GM10266 (cell line): ENCODE data around the gene CCR5AS.

ENCODE experiments used
- DNase-seq: peaks from one replicate; pipeline ENCODE4 v3.0.0; 2012; ENCODE audit errors: extremely low spot score
- TF ChIP-seq, protein P1 (sequence below): IDR thresholded peaks from 2 replicates; pipeline ENCODE4 v1.5.1; 2012; ENCODE audit warnings: mild to moderate bottlenecking, low read depth; ENCODE audit not compliant: control insufficient read depth, insufficient read depth; ENCODE audit errors: missing control alignments

The CCR5AS gene

DNA sequence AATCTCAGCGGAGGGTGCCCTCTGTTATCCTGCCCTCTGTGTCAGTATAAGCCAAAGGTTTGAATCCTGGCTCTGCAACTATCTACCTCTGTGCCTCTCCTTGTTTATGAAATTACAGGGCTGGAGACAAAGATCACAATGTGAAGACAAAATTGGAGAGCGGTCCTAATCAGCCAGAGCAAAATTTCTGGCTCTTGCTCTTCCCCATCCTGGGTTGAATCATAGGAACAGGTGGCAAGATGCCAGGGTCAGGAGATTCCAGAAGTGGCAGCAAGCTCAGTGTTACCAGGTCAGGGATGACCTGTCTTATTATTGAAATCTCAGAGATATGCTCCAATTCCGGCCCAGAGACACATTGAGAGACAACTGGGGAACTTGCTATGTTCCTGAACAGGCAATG, 55.2 kb downstream of the CCR5AS start:
- DNase-seq: no peak
- TF ChIP-seq, protein P1, sequence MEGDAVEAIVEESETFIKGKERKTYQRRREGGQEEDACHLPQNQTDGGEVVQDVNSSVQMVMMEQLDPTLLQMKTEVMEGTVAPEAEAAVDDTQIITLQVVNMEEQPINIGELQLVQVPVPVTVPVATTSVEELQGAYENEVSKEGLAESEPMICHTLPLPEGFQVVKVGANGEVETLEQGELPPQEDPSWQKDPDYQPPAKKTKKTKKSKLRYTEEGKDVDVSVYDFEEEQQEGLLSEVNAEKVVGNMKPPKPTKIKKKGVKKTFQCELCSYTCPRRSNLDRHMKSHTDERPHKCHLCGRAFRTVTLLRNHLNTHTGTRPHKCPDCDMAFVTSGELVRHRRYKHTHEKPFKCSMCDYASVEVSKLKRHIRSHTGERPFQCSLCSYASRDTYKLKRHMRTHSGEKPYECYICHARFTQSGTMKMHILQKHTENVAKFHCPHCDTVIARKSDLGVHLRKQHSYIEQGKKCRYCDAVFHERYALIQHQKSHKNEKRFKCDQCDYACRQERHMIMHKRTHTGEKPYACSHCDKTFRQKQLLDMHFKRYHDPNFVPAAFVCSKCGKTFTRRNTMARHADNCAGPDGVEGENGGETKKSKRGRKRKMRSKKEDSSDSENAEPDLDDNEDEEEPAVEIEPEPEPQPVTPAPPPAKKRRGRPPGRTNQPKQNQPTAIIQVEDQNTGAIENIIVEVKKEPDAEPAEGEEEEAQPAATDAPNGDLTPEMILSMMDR: no peak

DNA sequence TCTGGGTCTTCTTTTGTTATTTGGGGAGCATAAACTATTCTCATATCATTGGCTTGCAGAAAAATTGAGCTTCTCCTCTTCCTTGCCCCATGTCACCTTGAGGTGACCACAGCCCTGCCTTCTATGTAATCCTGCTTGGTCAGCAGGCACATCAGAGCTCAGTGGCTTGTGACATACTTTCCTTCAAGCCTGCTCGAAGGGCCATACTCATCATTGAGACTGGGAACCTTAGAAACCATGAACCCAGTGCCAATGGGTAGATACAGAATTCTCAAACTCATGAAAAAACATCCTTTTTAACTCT, 56.7 kb downstream of the CCR5AS start:
- TF ChIP-seq, protein P1: no peak

DNA sequence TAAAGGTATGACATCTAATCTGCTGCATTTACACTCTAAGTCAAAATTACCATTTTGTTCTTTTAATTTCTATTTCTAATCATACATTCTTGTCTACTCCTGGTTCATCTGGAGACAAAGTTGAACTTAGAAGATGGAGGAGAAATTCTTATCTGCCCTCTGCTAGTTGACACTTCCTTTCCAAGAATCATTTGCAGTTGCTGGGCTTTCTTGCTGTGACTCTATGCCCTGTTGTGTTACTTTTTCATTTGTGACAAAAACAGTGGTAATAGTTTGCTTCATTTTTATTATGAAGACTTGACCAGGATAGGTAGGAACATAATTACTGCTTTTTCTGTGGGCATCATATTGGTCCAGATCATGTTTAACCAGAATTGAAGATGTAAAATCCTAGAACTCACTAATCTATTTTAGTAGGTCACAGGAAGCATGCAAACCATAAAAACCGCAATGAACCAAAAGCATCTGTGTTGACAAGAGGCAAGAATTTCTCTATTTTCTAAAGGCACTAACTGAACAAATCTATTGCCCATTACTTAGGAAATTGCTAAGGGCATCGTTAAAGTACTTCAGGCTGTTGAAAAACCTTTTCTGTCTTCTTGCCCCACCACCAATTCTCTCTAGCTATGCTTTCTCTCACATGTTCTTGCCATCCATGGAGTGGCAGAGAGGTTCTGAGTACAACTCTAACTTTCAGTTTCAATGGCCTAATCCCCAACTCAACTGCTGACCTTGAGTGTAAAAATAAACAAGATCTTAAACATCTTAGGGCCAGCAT, 57.2 kb downstream of the CCR5AS start:
- TF ChIP-seq, protein P1: no peak
- DNase-seq: no peak

More for the DNA sequence above, 56.7 kb downstream of the CCR5AS start:
- no peak for DNase-seq

DNA sequence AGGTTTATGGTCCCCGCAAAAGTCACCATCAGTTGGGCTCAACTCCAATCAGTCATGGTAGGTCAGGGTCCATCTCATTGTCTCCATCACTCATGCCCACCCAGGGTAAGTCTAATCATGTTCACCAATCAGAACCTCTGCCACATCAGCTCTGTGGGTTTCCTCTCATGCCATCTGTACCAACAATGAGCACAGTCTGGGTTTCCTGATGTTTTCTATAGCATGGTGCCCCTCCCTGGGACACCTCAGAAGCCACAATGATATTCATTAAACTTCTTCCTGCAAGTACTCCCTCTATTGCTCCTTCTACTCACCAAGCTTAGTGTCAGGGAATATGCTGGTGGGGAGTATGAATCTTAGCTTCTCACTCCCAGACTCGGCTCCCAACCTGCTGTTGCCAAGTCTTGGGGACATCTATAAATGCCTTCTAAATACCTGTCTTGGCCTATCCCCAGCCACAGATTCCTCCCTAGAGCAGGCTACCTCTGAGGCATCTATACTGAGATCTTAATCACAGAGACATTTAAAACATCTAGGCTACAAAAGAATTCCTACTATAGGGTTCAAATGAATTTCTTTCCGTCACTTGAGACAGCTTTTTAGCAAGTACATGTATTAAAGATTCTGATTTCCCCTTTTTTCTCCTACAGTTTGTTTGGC, 57.9 kb downstream of the CCR5AS start:
- TF ChIP-seq, protein P1: no peak
- no peak for DNase-seq

DNA sequence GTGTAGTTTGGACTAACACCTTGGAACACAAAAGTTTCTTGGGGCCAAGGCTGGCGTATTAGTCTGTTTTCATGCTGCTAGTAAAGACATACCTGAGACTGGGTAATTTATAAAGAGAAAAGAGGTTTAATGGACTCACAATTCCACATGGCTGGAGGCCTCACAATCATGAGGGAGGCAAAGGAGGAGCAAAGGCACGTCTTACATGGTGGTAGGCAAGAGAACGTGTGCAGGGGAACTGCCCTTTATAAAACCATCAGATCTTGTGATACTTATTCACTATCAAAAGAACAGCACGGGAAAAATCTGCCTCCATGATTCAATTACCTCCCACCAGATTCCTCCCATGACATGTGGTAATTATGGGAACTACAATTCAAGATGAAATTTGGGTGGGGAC, 62.4 kb downstream of the CCR5AS start:
- TF ChIP-seq, protein P1: no peak
- DNase-seq: no peak

DNA sequence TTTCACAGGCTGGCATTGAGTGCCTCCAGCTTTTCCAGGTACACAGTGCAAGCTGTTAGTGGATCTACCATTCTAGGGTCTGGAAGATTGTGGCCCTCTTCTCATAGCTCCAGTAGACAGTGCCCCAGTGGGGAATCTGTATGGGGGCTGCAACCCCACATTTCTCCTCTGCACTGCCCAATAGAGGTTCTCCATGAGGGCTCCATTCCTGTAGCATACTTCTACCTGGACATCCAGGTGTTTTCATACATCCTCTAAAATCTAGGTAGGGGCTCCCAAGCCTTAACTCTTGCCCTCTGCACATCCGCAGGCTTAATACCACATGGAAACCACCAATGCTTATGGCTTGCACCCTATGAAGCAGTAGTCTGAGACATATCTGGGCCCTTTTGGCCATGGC, 68.0 kb downstream of the CCR5AS start:
- TF ChIP-seq, protein P1: no peak

DNA sequence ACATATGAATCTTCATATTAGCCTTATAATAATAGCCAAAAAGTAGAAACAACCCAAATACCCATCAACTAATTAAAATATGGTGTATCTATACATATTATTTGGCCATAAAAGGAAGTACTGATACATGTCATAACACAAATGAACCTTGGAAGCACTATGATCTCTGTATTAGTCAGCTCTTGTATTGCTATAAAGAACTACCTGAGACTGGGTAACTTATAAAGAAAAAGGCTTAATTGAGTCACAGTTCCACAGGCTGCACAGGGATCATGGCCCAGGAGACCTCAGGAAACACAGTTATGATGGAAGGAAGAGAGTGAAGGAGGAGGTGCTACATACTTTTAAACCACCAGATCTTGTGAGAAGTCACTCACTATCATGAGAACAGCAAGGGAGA, 69.0 kb downstream of the CCR5AS start:
- TF ChIP-seq, protein P1: no peak
- DNase-seq: no peak

More for the DNA sequence above, 68.0 kb downstream of the CCR5AS start:
- DNase-seq: no peak
